Anterior cingulate cortex (tissue), 58 donors: ENCODE data around the gene STPG2.
A peak's percentile ranks its signal among the peaks of the same experiment; 100 is the strongest.

Experiments used
- DNase-seq, 58 donors: peaks; one replicate each; lab custom pipeline; 2025; lab: John Stamatoyannopoulos, UW

Gene STPG2

DNA sequence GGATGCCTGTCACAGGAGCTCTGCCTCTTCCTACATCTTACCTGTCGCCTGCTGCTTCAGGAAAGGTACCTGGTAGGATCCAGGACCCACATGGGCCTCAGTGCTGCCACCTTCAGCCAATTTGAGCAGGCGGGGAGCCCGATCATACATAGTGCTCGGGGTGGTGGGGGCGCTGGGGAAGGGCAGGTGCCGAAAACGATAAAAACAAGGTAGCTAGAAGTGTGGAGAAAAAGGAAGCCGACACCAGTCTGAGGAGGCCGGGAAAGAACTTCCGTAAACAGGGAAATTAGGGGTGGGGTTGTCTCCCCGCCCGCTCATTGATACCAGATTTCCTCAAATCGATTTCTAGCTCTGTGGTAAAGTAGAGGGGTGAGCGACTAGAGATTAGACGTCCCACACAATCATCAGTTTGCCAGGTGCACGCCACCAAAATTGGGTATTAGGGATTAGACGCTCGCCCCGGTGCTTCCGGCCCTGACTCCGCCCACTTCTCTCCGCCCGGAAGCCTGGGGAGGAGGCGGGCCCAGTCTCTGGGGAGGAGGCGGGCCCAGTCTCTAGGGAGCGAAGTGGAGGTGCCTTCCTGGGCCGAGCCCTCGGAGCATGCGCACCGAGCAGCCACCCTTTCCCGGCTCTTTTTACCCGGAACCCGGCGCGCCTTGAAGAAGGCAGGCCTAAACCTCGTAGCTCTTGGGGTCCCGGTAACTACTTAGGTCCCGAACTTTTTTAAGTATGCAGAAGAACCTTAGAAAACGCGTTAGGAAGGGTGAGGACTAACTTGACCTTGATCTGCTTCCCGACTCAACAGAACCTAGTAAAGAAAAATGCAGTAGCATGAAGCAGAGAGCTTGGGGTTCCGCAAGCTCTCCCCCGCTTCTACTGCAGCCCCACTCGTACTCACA is at the start of gene STPG2:
Gene STPG2, minus strand, starts transcription at position 476 of the 899 bp plus-strand sequence.
- DNase-seq = peak; percentile 52 to 97 (median 89)

DNA sequence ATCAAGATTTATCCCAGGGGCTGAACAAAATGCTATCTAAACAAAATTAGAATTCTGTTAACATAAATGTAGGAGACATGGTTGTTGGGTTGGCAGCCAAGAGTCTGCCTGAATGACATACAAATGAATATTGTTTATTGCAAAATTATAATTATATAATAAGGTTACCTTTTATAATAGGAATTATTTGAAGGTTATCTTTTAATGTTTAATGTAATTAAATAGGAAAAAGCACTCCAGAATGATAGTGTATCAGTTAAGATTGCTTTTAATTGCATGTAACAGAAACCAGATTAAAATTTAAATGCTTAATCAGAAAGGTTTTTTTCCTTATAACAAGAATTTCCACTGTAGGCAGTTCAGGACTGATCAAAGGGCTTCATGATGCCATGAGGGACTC is 42.0 kb upstream of the STPG2 start:
- no peak for DNase-seq

DNA sequence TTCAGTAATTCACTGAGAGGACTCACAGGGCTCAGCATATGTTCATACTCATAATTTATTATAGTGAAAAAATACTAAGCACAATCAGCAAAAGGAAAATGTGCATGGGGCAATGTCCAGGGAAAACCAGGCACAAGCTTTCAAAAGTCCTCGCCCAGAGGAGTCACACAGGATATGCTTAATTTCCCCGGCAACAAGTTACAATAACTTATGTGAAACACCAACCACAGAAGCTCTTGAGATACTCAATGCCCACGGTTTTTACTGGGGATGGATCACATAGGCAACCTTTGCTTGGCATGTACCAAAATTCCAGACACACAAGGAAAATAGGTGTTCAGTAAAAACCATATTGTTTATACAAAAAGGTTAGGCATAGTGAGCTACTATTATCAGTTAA is 38.5 kb upstream of the STPG2 start:
- DNase-seq = no peak

DNA sequence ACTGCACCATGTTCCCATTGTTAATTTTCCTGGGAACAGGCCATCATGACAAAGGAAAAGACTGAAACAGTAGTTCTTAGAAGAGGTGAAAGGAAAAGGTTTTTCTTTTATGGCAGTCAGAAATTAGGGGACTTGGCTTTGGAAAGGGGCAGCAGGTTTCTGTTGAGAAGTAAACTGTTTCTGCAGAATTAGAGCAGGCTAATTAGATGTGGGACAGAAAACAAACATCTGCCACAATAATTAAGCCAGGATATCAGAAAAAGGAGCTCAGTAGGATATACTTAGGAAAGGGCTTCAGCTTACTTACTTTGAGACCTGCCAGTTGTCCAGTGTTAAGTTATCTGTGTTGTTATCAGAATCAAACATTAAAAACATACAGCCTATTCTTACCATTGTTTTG is 36.7 kb upstream of the STPG2 start:
- no peak for DNase-seq

DNA sequence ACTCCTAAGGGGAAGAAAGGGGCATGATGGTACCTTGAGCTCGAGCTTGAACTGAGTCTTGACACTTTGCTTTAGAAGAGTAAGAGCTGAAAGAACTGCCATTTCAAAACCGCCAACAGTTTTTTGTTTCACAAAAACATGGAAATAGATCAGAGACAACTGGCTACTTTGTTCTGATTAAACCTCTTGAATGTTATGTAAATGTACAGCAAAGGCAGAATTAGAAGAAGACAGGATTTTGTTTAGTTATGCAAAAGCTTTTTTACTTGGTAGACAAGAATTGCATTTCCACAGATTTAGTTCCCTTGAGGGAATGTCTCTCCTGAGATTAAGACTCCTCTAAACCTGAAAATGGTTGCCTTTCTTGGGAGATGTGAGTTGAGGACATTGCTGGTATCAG is 33.3 kb upstream of the STPG2 start:
- no peak for DNase-seq

DNA sequence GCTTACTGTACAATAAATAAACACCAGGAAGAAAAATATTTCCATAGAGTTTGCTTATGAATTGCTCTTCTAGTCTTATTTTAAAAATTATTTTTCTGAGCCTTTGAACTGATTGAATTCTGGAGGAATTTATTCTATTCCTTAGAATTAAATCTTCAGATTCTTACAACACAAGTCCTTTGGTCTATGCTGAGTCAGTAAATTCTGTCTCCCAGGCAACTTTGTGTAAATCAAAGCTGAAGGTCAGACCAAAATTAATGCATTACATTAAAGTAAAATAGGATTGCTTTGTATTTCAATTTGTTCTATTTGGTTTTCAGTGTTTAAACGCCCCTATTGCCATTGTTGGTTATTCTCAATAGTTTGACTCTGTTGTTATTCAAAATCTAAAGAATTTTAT is 26.8 kb upstream of the STPG2 start:
- DNase-seq = no peak

DNA sequence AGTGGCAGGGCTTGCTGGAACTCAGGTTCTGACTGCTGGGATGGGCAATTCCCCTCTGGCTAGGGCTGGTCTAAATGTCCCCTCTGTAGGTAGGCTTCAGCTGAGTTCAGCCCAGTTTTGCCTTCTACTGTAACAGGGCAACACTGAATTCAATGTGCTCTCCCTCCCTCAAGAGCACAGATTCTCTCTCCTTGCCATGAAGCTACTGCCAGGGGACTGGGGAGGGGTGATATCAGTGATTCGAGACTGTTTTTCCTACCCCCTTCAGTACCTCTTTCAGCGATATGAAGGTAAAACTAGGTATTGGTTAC is 23.4 kb upstream of the STPG2 start:
- no peak for DNase-seq

DNA sequence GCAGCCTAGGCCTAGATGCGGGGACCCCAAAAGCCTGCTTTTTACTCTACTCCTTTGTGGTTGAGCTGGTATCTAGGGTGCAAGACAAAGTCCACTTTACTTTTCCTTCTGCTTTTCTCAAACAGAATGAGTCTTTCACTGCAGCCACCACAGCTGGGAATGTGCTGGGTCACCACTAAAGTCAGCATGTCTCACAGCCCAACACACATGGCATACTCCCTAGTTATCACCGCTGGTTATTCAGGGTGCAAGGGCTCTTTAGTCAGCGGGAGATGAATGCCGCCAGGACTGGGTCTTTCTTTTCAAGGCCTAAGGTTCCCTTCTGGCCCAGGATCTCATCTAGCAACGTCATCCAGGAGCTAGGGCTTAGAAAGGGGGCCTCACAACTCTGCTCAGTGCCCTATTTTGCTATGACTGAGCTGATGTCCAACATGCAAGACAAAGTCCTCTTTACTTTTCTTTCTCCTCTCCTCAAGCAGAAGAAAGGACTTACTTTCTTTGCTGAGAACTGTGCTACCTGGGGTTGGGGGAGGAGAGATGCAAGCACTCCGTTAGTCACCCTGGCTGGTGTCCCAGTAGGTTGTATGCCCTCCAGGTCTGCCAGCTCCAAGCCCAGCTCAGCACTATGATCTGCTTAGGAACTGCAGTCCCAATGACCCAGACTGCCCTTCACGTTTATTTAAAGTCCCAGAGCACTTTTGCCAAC is 22.9 kb upstream of the STPG2 start:
- peak in 4 of 58 donors; percentile 0 to 27 (median 8) for DNase-seq

DNA sequence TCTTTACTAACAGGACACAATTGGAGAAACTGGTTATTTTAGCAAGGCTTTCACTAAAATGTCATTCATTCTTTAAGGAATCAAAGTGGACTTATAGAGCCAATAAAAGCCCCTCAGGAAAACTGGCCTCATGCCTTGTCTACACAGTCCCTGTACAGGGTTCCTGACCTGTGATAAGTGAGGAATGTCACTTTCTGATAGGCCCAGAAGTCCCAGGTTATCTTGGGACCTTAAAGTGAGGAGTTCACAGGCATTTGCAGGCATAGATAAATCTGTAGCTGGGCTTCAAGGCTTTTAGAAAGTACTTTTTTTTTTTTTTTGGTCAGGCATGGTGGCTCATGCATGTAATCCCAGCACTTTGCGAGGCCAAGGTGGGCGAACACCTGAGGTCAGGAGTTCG is 19.4 kb upstream of the STPG2 start:
- DNase-seq = no peak

DNA sequence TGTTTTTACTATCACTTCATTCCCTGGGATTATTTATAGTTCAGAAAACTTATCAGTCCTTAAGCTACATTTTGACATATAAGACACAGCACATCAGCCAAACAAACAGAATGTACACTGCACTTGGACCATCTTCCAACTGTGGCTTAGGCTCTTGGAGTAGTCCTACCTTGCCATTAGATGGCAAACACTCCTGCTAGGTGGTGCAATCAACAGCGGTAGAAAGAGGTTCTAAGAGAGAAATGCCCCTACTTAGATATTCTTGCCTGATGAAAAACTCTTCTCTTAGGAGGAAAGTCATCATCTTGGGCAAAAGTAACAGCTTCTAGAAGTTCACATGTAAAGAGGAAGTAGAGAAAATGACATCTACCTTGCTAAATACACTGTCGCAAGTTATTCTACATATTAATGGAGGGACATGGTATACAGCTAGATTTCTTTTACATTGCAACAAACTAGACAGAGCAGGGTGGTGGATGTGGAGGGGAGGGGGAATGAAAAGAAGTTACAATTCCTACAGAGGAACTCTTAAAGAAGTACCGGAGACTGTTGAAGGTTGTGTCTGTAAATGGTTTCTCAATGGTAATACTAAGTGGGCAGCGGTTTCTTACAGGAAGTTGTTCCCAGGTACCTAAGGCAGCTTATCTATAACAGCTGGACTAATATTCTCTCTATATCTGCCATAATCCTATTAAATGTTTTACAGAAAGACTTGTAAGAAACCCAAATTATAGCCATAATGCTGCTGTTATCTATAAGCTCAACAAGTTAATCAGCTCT is 8.1 kb upstream of the STPG2 start:
- no peak for DNase-seq

DNA sequence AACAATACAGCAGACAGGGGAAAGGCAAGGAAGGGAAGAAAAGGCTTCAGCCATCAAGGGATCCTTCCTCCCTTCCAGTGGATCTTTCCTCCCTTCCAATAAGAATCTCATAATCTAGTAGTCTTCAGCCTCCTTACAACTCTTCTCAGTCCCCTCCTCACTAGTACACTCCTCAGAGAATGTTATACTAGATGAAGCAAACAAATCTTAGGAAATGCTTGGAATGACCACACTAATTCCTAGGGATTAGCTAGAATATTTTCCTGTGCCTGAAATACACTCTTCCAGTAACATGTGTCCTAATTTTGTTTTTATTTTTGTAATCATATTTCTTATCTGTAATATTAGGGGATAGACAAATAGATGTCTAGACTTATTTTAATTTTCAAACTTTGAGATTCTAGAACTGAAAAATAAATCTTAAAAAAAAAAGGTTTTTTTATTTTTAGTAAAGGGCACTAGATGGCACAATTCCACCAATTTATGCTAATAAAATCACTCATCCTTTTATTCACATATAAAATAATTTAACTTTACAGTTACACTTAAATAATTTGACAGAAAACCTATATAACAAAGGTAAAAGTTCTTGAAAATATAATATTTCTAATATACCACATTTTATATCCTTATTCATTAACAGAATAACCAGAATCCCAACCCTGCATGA is 7.0 kb upstream of the STPG2 start:
- DNase-seq = no peak

DNA sequence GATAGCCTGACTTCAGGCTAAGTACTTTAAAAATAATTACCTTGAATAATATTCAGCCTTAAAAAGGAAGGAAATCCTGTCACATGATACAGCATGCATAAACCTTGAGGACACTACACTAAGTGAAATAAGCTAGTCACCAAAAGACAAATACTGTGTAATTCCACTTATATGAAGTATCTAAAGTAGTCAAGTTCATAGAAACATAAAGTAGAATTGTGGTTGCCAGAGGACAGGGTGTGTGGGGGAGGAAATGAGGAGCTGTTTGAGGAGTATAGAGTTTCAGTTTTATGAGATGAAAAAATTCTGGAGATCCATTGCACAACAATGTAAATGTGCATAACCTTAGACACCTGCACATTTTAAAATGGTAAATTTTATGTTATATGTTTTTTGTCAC is 5.6 kb upstream of the STPG2 start:
- no peak for DNase-seq

DNA sequence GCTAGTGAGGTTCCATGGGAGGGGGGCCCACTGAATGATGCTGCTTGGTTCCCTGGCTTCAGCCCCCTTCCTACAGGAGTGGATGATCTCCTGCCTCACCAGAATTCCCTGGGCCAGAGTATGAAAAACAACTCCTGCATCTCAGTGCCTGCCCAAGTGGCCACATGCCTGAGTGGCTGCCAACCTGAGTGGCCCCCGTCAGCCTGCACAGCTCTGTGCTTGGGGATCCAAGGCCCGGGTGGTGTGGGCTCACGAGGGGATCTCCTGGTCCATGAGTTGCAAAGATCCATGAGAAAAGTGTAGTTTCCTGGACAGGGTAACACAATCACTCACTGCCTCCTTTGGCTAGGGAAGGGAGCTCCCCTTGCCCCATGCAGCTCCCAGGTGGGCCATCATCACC is 17.1 kb downstream of the STPG2 start:
- no peak for DNase-seq

DNA sequence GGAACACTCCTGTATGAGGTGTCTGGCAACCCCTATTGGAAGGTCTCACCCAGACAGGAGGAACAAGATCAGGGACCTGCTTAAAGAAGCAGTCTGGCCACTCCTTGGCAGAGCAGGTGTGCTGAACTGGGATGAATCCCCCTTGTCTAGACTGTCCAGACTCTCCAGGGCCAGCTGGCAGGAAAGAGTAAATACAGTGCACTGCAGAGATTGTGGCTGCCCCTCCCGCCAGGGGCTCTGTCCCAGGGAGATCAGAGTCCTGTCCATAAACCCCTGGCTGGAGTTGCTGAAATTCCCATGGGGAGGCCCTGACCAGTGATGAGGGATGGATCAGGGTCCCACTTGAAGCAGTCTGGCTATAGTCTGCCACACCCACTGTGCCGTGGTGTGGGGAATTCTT is 17.7 kb downstream of the STPG2 start:
- DNase-seq = no peak

DNA sequence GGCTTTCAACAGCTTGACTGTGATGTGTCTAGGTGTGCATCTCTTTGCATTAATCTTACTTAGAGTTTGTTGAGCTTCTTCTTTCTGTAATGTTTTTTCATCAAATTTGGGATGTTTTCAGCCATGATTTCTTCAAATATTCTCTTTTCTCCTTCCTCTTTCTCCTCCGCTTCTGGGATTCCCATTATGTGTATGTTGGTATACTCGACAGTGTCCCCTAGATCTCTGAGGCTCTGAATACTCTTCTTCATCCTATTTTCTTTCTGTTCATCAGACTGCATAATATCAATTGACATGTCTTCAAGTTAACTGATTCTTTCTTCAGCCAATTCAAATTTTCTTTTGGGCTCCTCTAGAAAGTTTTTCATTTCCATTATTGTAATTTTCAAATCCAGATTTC is 25.9 kb downstream of the STPG2 start:
- DNase-seq = no peak

DNA sequence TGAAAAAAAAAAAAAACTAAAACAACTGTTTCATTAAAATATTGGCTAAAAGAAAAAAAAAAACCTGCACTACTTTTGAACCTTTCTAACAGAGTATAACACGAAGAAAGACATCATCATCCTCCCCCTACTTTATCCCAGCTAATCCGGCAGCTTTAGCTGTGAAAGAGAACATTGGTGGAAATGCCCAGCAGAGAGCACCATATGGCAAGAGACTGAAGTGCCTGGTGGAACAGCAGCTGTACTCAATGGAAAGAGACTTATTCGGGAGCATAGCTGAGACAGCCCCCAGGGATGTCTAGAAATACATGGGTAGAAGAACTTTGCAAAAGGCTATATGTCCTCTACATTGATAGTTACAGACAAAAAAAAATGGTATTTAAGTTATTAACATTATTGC is 30.3 kb downstream of the STPG2 start:
- peak in 30 of 58 donors; percentile 0 to 66 (median 12) for DNase-seq

DNA sequence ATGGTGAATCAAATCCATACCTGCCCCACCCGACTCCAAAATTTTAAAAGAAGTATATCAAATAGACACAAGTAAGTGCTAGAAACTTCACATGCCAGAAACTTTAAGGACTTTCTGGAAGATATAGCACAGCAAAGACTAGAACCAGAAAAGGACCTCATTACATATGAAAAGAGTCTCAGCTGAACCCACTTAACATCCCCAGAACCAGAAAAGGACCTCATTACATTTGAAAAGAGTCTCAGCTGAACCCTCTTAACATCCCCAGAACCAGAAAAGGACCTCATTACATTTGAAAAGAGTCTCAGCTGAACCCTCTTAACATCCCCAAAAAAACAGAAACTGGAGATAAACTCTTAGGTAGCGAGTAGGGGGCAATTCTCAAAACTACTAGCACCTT is 32.3 kb downstream of the STPG2 start:
- DNase-seq = no peak

DNA sequence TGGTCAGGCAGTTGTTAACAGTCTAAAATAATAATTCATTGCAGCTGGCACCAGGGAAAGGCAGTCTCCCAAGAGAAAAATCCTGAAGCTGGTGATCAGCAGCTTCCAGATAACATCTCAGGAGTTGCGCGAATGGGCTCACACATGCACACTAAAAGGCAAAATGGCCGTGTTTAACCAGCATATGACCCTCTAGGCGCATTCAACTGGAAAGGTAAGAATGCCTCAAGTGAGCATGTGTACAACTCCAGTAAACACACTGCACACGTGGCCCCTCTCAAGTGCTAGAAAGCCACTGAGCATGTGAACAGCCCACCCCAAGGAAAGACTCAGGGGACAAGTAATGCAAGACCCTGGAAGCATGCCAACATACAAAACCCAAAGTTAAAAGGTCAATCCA is 33.1 kb downstream of the STPG2 start:
- DNase-seq = no peak

DNA sequence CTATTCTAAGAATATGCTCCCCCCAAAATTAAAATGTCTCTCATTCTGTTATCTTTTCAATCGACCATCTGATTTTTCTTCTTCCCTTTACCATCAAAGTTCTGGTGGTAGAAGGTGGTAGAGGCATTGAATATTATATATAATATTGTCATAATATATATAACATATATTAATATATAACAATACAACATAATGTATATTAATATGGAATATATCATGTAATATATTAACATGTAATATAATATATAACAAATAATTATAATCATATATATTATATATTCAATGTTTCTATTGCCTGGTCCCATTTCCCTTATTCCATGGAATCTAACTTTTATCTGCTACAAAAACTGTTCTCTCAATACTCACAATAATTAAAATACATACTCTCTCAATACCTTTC is 40.6 kb downstream of the STPG2 start:
- DNase-seq = no peak

DNA sequence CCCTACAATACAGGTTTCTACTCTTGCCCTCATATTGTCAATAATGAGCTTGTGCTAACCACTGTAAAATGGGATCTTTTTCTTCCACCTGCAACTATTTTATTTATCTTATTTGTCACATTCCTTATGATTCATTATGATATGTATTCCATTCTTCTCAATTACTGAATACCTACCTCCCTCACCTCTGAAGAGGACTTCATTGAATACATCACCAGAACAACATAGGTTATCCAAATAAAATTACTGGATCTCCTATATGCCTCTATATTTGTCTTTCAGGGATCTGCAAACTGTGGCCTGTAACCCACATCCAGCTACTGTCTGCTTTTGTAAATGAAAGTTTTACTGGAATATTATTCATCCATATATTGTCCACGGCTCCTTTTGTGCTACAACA is 41.3 kb downstream of the STPG2 start:
- no peak for DNase-seq

DNA sequence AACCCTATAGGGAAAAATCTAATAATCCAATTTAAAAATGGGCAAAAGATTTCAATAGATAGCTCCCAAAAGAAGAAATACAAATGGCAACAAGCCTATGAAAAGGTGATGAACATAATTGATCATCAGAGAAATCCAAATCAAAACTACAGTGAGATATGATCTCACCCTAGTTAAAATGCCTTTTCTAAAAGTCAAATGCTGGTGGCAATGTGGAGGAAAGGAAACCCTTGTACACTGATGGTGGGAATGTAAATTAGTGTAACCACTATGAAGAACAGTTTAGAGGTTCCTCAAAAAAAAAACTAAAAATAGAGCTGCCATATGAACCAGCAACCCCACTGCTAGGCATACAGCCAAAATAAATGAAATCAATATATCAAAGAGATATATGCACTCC is 44.5 kb downstream of the STPG2 start:
- DNase-seq = no peak
